H1 (cell line): ENCODE data around the gene SNCAIP. TPM values are rescaled to one million over a fixed set of nuclear protein-coding genes. Genes with fewer than 3 reads are reported as not detected.

ENCODE experiments used
- CTCF ChIA-PET: fragments of 300-600 bp; sonication (Branson Sonifier 250); formaldehyde crosslinking; loops from one replicate; lab custom pipeline; 2021; ENCODE audit not compliant: partially characterized antibody; lab: Charles Lee
- POLR2A ChIA-PET: fragments of 300-600 bp; sonication (Branson Sonifier 250); formaldehyde crosslinking; loops from one replicate; lab custom pipeline; 2021; ENCODE audit warnings: inconsistent platforms; ENCODE audit not compliant: partially characterized antibody; lab: Charles Lee
- DNase-seq, 2 experiments: peaks; one replicate each; pipeline versions ENCODE4 v3.0.0 to v3.0.0-alpha.2; 2010 to 2022; ENCODE audit warnings: low spot score in 2 of 2, low read depth in 1 of 2, mixed read lengths in 1 of 2
- FAIRE-seq: peaks from 2 replicates; lab custom pipeline; 2011; peaks lifted over from hg19 to GRCh38; lab: Jason Lieb, UNC
- H2AFZ ChIP-seq: 2 replicates; pipeline ENCODE4 v1.8.1; 2012; ENCODE audit warnings: low read length, inconsistent platforms
- H2AK5ac ChIP-seq: 2 replicates; pipeline ENCODE4 v1.6.1; 2013; ENCODE audit warnings: low read depth, low read length
- H2BK120ac ChIP-seq: replicated peaks from 2 replicates; pipeline ENCODE3; 2013; ENCODE audit warnings: low read depth, low read length, inconsistent platforms
- H2BK12ac ChIP-seq: 2 replicates; pipeline ENCODE4 v1.6.1; 2013; ENCODE audit warnings: low read depth, low read length
- H2BK15ac ChIP-seq: 2 replicates; pipeline ENCODE4 v1.6.1; 2013; ENCODE audit warnings: low read length
- H2BK20ac ChIP-seq: 2 replicates; pipeline ENCODE4 v1.6.1; 2013; ENCODE audit warnings: low read length
- H2BK5ac ChIP-seq: 2 replicates; pipeline ENCODE4 v1.6.1; 2013; ENCODE audit warnings: low read depth, low read length
- H3K14ac ChIP-seq: 2 replicates; pipeline ENCODE4 v1.6.1; 2013; ENCODE audit warnings: inconsistent platforms; ENCODE audit not compliant: insufficient read length
- H3K18ac ChIP-seq: 2 replicates; pipeline ENCODE4 v1.6.1; 2013; ENCODE audit warnings: low read length; ENCODE audit errors: extremely low read depth
- H3K23ac ChIP-seq: 2 replicates; pipeline ENCODE4 v1.6.1; 2013; ENCODE audit warnings: inconsistent platforms; ENCODE audit not compliant: insufficient read length
- H3K23me2 ChIP-seq: 2 replicates; pipeline ENCODE4 v1.6.1; 2013; ENCODE audit warnings: low read depth, low read length
- H3K27ac ChIP-seq: 2 replicates; pipeline ENCODE4 v1.6.1; 2011; ENCODE audit warnings: low read depth, low read length, inconsistent platforms
- H3K27me3 ChIP-seq, 4 experiments: replicated peaks in 1 of 4; 1 replicate in 1 of 4; 2 replicates in 3 of 4; pipeline versions ENCODE4 v1.6.1 to v1.8.1; 2011 to 2013; ENCODE audit warnings: low read length in 3 of 4, mild to moderate bottlenecking in 3 of 4, inconsistent platforms in 2 of 4, mixed read lengths in 2 of 4, moderate library complexity in 1 of 4; ENCODE audit not compliant: control insufficient read depth in 3 of 4, insufficient read depth in 3 of 4; ENCODE audit errors: extremely low read depth in 1 of 4
- H3K36me3 ChIP-seq, 4 experiments: 2 replicates each; pipeline versions ENCODE4 v1.6.1 to v1.8.1; 2011 to 2013; ENCODE audit warnings: mild to moderate bottlenecking in 4 of 4, low read length in 3 of 4, moderate library complexity in 2 of 4, control low read depth in 1 of 4, inconsistent platforms in 1 of 4; ENCODE audit not compliant: insufficient read depth in 4 of 4, control insufficient read depth in 2 of 4
- H3K4ac ChIP-seq: replicated peaks from 2 replicates; pipeline ENCODE3; 2013; ENCODE audit warnings: low read length, low read depth, mixed read lengths, inconsistent platforms; ENCODE audit not compliant: insufficient read length
- H3K4me1 ChIP-seq, 4 experiments: replicated peaks in 1 of 4; 1 replicate in 1 of 4; 2 replicates in 3 of 4; pipeline versions ENCODE4 v1.6.1 to v1.8.1; 2011 to 2013; ENCODE audit warnings: low read length in 3 of 4, inconsistent platforms in 2 of 4, mixed read lengths in 1 of 4; ENCODE audit not compliant: insufficient read depth in 4 of 4, control insufficient read depth in 3 of 4
- H3K4me2 ChIP-seq, 2 experiments: 2 replicates each; pipeline versions ENCODE4 v1.6.1 to v1.8.1; 2011 to 2013; ENCODE audit warnings: low read depth in 2 of 2, low read length in 2 of 2, control low read depth in 1 of 2, inconsistent platforms in 1 of 2, mild to moderate bottlenecking in 1 of 2; ENCODE audit not compliant: insufficient read depth in 1 of 2
- H3K4me3 ChIP-seq, 4 experiments: fragments of 200-600, 300-600 bp in 1 of 4; sonication (generic), shearing (Covaris generic), sonication (Bioruptor Twin) in 1 of 4; 2 replicates each; pipeline versions ENCODE4 v1.5.1 to v1.8.1; 2011 to 2016; ENCODE audit warnings: low read length in 4 of 4, low read depth in 3 of 4, control low read depth in 2 of 4, inconsistent platforms in 2 of 4, mild to moderate bottlenecking in 2 of 4, mixed read lengths in 1 of 4, moderate library complexity in 1 of 4; ENCODE audit not compliant: insufficient read depth in 2 of 4; ENCODE audit errors: extremely low read depth in 1 of 4
- H3K56ac ChIP-seq: replicated peaks from 2 replicates; pipeline ENCODE3; 2013; ENCODE audit warnings: low read depth, mild to moderate bottlenecking, mixed read lengths, low read length, inconsistent platforms; ENCODE audit not compliant: insufficient read length
- H3K79me1 ChIP-seq: 2 replicates; pipeline ENCODE4 v1.6.1; 2013; ENCODE audit warnings: low read depth, low read length, control low read depth
- H3K79me2 ChIP-seq, 2 experiments: 2 replicates each; pipeline versions ENCODE4 v1.6.1 to v1.8.1; 2012 to 2013; ENCODE audit warnings: low read length in 2 of 2, mild to moderate bottlenecking in 2 of 2, inconsistent platforms in 1 of 2; ENCODE audit not compliant: insufficient read depth in 2 of 2, control insufficient read depth in 1 of 2
- H3K9ac ChIP-seq, 4 experiments: replicated peaks in 1 of 4; 1 replicate in 1 of 4; 2 replicates in 3 of 4; pipeline versions ENCODE4 v1.6.1 to v1.8.1; 2011 to 2013; ENCODE audit warnings: low read depth in 3 of 4, low read length in 3 of 4, control low read depth in 2 of 4, mild to moderate bottlenecking in 2 of 4, moderate library complexity in 2 of 4, inconsistent platforms in 1 of 4; ENCODE audit errors: extremely low read depth in 1 of 4
- H3K9me3 ChIP-seq, 2 experiments: 2 replicates each; pipeline versions ENCODE4 v1.6.1 to v1.8.1; 2012 to 2013; ENCODE audit warnings: mild to moderate bottlenecking in 2 of 2, moderate library complexity in 2 of 2, control low read depth in 1 of 2, inconsistent platforms in 1 of 2, low read depth in 1 of 2, low read length in 1 of 2, mixed read lengths in 1 of 2; ENCODE audit not compliant: insufficient read depth in 2 of 2
- H4K20me1 ChIP-seq, 2 experiments: replicated peaks in 1 of 2; 2 replicates each; pipeline versions ENCODE3 to v1.8.1; 2011 to 2013; ENCODE audit warnings: inconsistent platforms in 2 of 2, low read length in 2 of 2, mild to moderate bottlenecking in 1 of 2; ENCODE audit not compliant: insufficient read depth in 2 of 2, control insufficient read depth in 1 of 2
- H4K5ac ChIP-seq: 2 replicates; pipeline ENCODE4 v1.6.1; 2013; ENCODE audit warnings: low read length, low read depth, mixed read lengths, inconsistent platforms; ENCODE audit not compliant: insufficient read length
- H4K8ac ChIP-seq: 2 replicates; pipeline ENCODE4 v1.8.0; 2013; ENCODE audit warnings: mild to moderate bottlenecking, moderate library complexity, low read length, inconsistent platforms; ENCODE audit not compliant: insufficient read depth; ENCODE audit errors: extremely low read depth
- H4K91ac ChIP-seq: replicated peaks from 2 replicates; pipeline ENCODE3; 2013; ENCODE audit warnings: low read length, mixed read lengths, inconsistent platforms; ENCODE audit not compliant: insufficient read length
- CHD1 ChIP-seq: IDR thresholded peaks from 2 replicates; pipeline ENCODE4 v1.6.1; 2012; ENCODE audit warnings: low read depth, low read length, improper control_type of control experiment
- HDAC6 ChIP-seq: IDR thresholded peaks from one replicate; pipeline ENCODE4 v1.7.1; 2012; ENCODE audit warnings: low read depth, mild to moderate bottlenecking, inconsistent platforms, low read length, moderate library complexity
- KDM1A ChIP-seq: fragments of 200-600, 300-600 bp; sonication (generic); IDR thresholded peaks from 2 replicates; pipeline ENCODE4 v1.7.1; 2016; ENCODE audit warnings: mild to moderate bottlenecking, low read length, borderline replicate concordance
- RFX5 ChIP-seq: IDR thresholded peaks from 2 replicates; pipeline ENCODE4 v1.6.1; 2011; ENCODE audit warnings: low read depth, low read length, improper control_type of control experiment, borderline replicate concordance
- RXRA ChIP-seq: IDR thresholded peaks from 2 replicates; pipeline ENCODE4 v1.6.1; 2011; ENCODE audit warnings: low read depth, mild to moderate bottlenecking, low read length, moderate library complexity; ENCODE audit not compliant: insufficient read depth
- SIX5 ChIP-seq: IDR thresholded peaks from 2 replicates; pipeline ENCODE4 v1.6.1; 2011; ENCODE audit warnings: mild to moderate bottlenecking, low read depth, low read length
- TEAD4 ChIP-seq: IDR thresholded peaks from 2 replicates; pipeline ENCODE4 v1.6.1; 2012; ENCODE audit warnings: low read depth, low read length, inconsistent platforms, mixed read lengths
- WGBS, 2 experiments: shearing (Covaris generic) in 1 of 2; methylation state at CpG; one replicate each; pipeline versions ENCODE4 v1.1.6 to v1.1.7; 2013 to 2015; ENCODE audit warnings: low lambda C conversion rate in 2 of 2, mixed read lengths in 2 of 2, inconsistent platforms in 1 of 2, low coverage in 1 of 2, missing lambda C conversion rate in 1 of 2; ENCODE audit not compliant: insufficient replicate concordance in 2 of 2, insufficient coverage in 1 of 2, insufficient read length in 1 of 2; ENCODE audit errors: extremely low coverage in 1 of 2, missing lambda C conversion rate in 1 of 2; 5-methylcytosine and 5-hydroxymethylcytosine counted together
- polyA plus RNA-seq, 7 experiments: library from polyadenylated mRNA; depleted of rRNA in 3 of 7; stranded (reverse) in 5 of 7; unstranded in 2 of 7; fragments of >200 nt in 5 of 7; fragments of 200-250 nt in 2 of 7; gene quantifications; 1 replicate in 5 of 7; 2 replicates in 1 of 7; 4 replicates in 1 of 7; pipeline versions ENCODE4 v1.2.1 to v1.2.3, GENCODE V29; 2011 to 2013; ENCODE audit warnings: missing spikeins in 2 of 7, mixed read lengths in 2 of 7
- total RNA-seq: library from RNA; stranded (reverse); fragmentation: NEBNext Ultra II Directional; extraction: Animal tissue kit (Norgen Biotek cat#: 25700); gene quantifications from 2 replicates; pipeline ENCODE4 v1.2.1, GENCODE V29; 2021
- TF ChIP-seq, protein P1 (sequence below), 3 experiments: IDR thresholded peaks; 1 replicate in 2 of 3; 2 replicates in 1 of 3; pipeline versions ENCODE4 v1.5.1 to v1.6.1; 2011; ENCODE audit warnings: low read length in 3 of 3, mild to moderate bottlenecking in 3 of 3, inconsistent platforms in 2 of 3, low read depth in 1 of 3, moderate library complexity in 1 of 3; ENCODE audit not compliant: insufficient read depth in 1 of 3; ENCODE audit errors: control extremely low read depth in 1 of 3
- TF ChIP-seq, protein P2 (sequence below): IDR thresholded peaks from 2 replicates; pipeline ENCODE4 v1.6.1; 2012; ENCODE audit warnings: inconsistent platforms

SNCAIP gene
- total and polyA plus RNA-seq, 2 of the 8 experiments (the other 6 are each of a cell fraction or from before 2014, with no cell fraction given), result 3.9 to 9.0 TPM

DNA sequence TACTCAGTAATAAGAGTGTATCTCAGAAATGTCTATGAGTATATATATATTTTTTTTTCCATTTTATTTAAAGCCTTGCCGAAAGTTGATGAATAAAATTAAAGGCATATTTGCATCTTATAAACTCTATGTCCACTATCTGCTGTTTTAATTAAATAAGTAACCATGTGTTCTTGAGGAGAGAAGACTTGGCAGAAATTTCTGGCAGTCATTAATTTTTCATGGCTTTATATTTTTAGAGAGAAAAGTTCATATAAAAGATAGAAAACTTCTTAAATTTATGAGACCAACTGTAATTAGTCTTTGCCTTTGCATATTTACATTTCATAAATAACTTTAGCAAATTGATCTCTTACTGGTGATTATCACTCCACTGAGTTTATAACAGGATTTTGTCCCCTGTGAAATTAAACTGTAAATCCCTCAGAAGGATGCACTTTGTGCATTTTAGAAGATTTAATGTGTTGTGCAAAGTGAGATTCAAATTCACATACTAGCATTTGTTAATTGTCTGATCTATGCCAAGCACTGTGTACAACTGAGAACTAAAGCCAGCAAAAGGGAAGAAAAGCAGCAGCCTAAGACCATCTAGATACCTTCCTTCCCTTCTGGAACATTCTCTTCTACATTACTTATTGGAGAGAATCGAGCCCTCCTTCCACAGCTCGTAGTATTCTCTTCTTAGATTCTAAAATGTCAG, 108.7 kb downstream of the SNCAIP start:
- Histone ChIP-seq H3K4me2 (no peak overlapping the region), H3K4ac (no peak overlapping the region), H3K79me2 (no peaks in the 10 kb centered on the region), H2AFZ (no peak overlapping the region), H3K27me3 (no peaks in the 10 kb centered on the region), H2BK5ac (no peak overlapping the region), H2BK15ac (no peak overlapping the region), H3K23ac (no peak overlapping the region), H2BK120ac (no peak overlapping the region), H4K20me1 (no peaks in the 10 kb centered on the region), H3K9me3 (no peaks in the 10 kb centered on the region), H3K4me3 (no peak overlapping the region), H2BK20ac (no peak overlapping the region), H3K18ac (no peak overlapping the region), H3K79me1 (no peaks in the 10 kb centered on the region; the same call in 1 of the 2 replicates), H3K23me2 (no peaks in the 10 kb centered on the region), H2AK5ac (no peak overlapping the region), H3K14ac (no peak overlapping the region), H4K91ac (no peak overlapping the region), H2BK12ac (no peak overlapping the region), H3K9ac (no peak overlapping the region), H3K56ac (no peak overlapping the region), H4K8ac (no peak overlapping the region), H3K36me3 (no peaks in the 10 kb centered on the region), H4K5ac (no peak overlapping the region), H3K4me1 (peaks cover 0 to 7% (median 6%) of the 10 kb centered on the region in 4 experiments; a peak in 2 of 7 replicates), H3K27ac (no peak overlapping the region)
- DNase-seq (no peak), FAIRE-seq (no peak)
- ChIA-PET CTCF (interaction anchor here (0.6 to 0.9 kb wide), 2 partner anchors 77 to 88 kb away, joined by 3 read pairs; no protein-coding TSS in a partner anchor), POLR2A (no interaction called here)
- WGBS, 2 experiments, result 93% methylated on average over 3 of the region's 3 CpGs; no CpG with 5 or more reads in 1 of the 2 experiments
- TF ChIP-seq, protein P1, sequence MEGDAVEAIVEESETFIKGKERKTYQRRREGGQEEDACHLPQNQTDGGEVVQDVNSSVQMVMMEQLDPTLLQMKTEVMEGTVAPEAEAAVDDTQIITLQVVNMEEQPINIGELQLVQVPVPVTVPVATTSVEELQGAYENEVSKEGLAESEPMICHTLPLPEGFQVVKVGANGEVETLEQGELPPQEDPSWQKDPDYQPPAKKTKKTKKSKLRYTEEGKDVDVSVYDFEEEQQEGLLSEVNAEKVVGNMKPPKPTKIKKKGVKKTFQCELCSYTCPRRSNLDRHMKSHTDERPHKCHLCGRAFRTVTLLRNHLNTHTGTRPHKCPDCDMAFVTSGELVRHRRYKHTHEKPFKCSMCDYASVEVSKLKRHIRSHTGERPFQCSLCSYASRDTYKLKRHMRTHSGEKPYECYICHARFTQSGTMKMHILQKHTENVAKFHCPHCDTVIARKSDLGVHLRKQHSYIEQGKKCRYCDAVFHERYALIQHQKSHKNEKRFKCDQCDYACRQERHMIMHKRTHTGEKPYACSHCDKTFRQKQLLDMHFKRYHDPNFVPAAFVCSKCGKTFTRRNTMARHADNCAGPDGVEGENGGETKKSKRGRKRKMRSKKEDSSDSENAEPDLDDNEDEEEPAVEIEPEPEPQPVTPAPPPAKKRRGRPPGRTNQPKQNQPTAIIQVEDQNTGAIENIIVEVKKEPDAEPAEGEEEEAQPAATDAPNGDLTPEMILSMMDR (IDR thresholded peaks at IDR 0.05; ENCODE audit: control extremely low read depth in 1 of 3, insufficient read depth in 1 of 3, low read depth in 1 of 3, low read length in 3 of 3), result no peak
- TF ChIP-seq CHD1 (no peak), RXRA (no peak), KDM1A (no peak), SIX5 (no peak), HDAC6 (no peak), TEAD4 (no peak), RFX5 (no peak)
- TF ChIP-seq, protein P2, sequence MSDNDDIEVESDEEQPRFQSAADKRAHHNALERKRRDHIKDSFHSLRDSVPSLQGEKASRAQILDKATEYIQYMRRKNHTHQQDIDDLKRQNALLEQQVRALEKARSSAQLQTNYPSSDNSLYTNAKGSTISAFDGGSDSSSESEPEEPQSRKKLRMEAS, result no peak
